GM12864 (cell line): ENCODE results near the gene MORN4.

ENCODE experiments used
- DNase-seq: peaks from one replicate; pipeline ENCODE4 v3.0.0-alpha.2; 2011; ENCODE audit warnings: low read depth
- H3K4me3 ChIP-seq: 2 replicates; pipeline ENCODE4 v1.5.1; 2011; ENCODE audit warnings: mild to moderate bottlenecking, low read depth, low read length, control low read depth
- CTCF ChIP-seq: IDR thresholded peaks from 2 replicates; pipeline ENCODE4 v1.5.1; 2011; ENCODE audit warnings: low read depth, mild to moderate bottlenecking, moderate library complexity, low read length, control low read depth, inconsistent platforms; ENCODE audit errors: missing control alignments

The MORN4 gene

GRCh38 chr10:97597778-97598177, 35.5 kb downstream of the MORN4 start:
- no peak for TF ChIP-seq CTCF
- DNase-seq, result no peak
- H3K4me3 ChIP-seq, result no peak overlapping the region

GRCh38 chr10:97596101-97597082, 36.9 kb downstream of the MORN4 start:
- TF ChIP-seq CTCF, result no peak
- H3K4me3 ChIP-seq, result no peak overlapping the region
- DNase-seq, result no peak

GRCh38 chr10:97593421-97593820, 39.9 kb downstream of the MORN4 start:
- no peak overlapping the region for H3K4me3 ChIP-seq
- DNase-seq, result no peak
- no peak for TF ChIP-seq CTCF

- no peak for DNase-seq
Measured at GRCh38 chr10:97590748-97591495, 42.4 kb downstream of the MORN4 start.

GRCh38 chr10:97590082-97590747, 43.1 kb downstream of the MORN4 start:
- no peak overlapping the region for H3K4me3 ChIP-seq
- TF ChIP-seq CTCF, result no peak
- DNase-seq, result no peak

More at GRCh38 chr10:97590748-97591495, 42.4 kb downstream of the MORN4 start:
- no peak overlapping the region for H3K4me3 ChIP-seq
- no peak for TF ChIP-seq CTCF

- H3K4me3 ChIP-seq, result no peak within 1 kb of the TSS
- TF ChIP-seq CTCF, result no peak
- DNase-seq, result no peak
Measured at GRCh38 chr10:97589479-97589878, 43.8 kb downstream of the MORN4 start, which contains the start of gene C10orf62. C10orf62 (plus strand) TSS chr10:97589721; CDS start chr10:97589898, 177 bp downstream.
